Mucosa of descending colon (tissue), 3 donors: ENCODE results near the gene PKNOX2. TPM values are rescaled to one million over a fixed set of nuclear protein-coding genes. Genes with fewer than 3 reads are reported as not detected.

Source experiments
- ATAC-seq: fragments of 200-7000 bp; cut with Tn5 transposase; one replicate; pipeline ENCODE4 v1.9.1; 2020; ENCODE audit warnings: mild to moderate bottlenecking, moderate library complexity
- DNase-seq, 3 donors: peaks; one replicate each; pipeline ENCODE4 v3.0.0-alpha.2; 2020
- H3K36me3 ChIP-seq: fragments of 200-600 bp; one replicate; pipeline ENCODE4 v1.8.0; 2021; ENCODE audit warnings: low read depth, mild to moderate bottlenecking
- H3K4me1 ChIP-seq: fragments of 200-600 bp; one replicate; pipeline ENCODE4 v1.8.0; 2021; ENCODE audit warnings: low read depth, mild to moderate bottlenecking
- H3K4me3 ChIP-seq: fragments of 200-600 bp; one replicate; pipeline ENCODE4 v1.8.0; 2021; ENCODE audit warnings: mild to moderate bottlenecking
- H3K9me3 ChIP-seq: fragments of 200-600 bp; one replicate; pipeline ENCODE4 v1.8.0; 2021; ENCODE audit warnings: mild to moderate bottlenecking
- intact Hi-C, 2 donors: fragments of 100-400 bp; cut with DNase I in 1 of 2; cut with micrococcal nuclease in 1 of 2; formaldehyde crosslinking; loops; one replicate each; pipeline versions ENCODE4 v1.11.0 to v1.11.1; 2022; cut with DNase I, micrococcal nuclease
- total RNA-seq, 3 donors: library from RNA; stranded (reverse); fragmentation: NEBNext Ultra II Directional in 2 of 3; extraction: Animal tissue kit (Norgen Biotek cat#: 25700) in 2 of 3; gene quantifications; one replicate each; pipeline versions ENCODE4 v1.2.1 to v1.2.4, GENCODE V29; 2021 to 2023
- TF ChIP-seq, protein P1 (sequence below): fragments of 200-600 bp; IDR thresholded peaks from one replicate; pipeline ENCODE4 v1.8.0; 2022; ENCODE audit warnings: antibody characterized with exemption, mild to moderate bottlenecking
- donor health status: DM: no; HTN: no; CAD: no; lungs with moderate emphysema.
- donor health status: DM: no; HTN: no; CAD: no.
- donor health status: DM: no; HTN: yes; CAD: no.

PKNOX2 gene
- total RNA-seq, 3 donors from 2014 or later: 1.5 to 4.0 (median 1.9) TPM

DNA sequence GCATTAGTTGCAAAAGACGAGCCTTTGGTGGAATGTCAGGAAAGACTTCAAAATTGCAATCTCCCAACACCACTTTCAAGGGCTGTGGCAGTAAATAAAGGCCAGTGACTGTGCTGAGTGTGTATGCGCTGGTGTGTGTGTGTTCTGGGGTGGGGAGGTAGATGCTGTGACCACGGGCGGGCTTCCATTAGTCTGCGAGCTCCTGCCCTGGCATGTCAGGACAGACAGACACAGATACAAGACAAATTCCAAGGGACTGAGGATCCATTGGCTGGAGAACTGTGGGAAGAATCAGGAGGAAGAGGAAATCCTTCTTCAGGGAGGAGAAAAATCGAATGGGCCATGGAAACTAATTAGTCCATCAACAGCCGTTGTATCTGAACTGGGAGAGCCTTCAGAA lies 248.0 kb downstream of the PKNOX2 start:
- ATAC-seq (no peak), DNase-seq (no peak)
- Histone ChIP-seq H3K4me1 (no peaks in the 10 kb centered on the region), H3K9me3 (no peaks in the 10 kb centered on the region), H3K4me3 (no peak overlapping the region), H3K36me3 (no peaks in the 10 kb centered on the region)
- intact Hi-C loops: no loop called here
- TF ChIP-seq, protein P1, sequence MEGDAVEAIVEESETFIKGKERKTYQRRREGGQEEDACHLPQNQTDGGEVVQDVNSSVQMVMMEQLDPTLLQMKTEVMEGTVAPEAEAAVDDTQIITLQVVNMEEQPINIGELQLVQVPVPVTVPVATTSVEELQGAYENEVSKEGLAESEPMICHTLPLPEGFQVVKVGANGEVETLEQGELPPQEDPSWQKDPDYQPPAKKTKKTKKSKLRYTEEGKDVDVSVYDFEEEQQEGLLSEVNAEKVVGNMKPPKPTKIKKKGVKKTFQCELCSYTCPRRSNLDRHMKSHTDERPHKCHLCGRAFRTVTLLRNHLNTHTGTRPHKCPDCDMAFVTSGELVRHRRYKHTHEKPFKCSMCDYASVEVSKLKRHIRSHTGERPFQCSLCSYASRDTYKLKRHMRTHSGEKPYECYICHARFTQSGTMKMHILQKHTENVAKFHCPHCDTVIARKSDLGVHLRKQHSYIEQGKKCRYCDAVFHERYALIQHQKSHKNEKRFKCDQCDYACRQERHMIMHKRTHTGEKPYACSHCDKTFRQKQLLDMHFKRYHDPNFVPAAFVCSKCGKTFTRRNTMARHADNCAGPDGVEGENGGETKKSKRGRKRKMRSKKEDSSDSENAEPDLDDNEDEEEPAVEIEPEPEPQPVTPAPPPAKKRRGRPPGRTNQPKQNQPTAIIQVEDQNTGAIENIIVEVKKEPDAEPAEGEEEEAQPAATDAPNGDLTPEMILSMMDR: no peak

DNA sequence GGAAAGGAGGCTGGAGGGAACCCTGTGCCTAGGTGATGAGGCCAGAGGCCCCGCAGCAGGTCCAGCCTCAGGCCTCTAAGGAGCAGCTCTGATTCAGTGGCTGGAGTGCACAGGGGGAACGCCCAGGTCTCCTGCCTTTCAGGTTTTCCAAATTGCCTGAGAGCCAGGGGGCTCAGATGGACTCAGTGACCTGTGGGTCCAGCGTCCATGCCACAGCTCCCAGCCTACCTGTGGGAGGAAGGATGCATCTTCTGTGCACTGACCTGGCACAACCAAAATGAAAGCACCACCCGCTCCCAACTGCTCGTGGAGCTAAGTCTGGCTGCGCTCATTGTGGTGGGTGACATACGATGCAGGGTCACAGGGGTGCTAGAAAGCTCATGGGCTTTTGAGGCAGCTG lies 248.7 kb downstream of the PKNOX2 start:
- TF ChIP-seq, protein P1: no peak
- Histone ChIP-seq H3K4me3 (no peak overlapping the region), H3K36me3 (no peaks in the 10 kb centered on the region), H3K4me1 (no peaks in the 10 kb centered on the region), H3K9me3 (no peaks in the 10 kb centered on the region)
- no peak for DNase-seq
- intact Hi-C loops: no loop called here
- ATAC-seq: no peak

DNA sequence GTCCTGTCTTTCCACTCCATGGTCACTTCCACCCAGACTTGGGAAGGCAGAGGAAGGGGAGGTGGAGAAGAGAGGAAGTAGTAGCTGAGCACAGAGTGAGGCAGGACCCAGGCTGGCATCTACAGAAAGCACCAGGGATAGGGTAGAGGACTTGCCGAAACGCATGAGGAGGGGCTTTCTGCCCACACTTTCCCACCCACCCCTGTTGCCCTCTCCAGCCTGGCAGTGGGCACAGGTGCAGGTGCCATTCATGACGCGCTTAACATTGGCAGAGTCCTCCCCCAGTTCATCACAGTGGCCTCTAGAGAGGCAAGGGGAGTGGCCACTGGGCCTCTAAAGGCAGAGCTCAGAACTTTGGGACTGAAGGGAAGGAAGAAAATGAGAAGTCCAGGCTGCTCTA lies 249.6 kb downstream of the PKNOX2 start:
- H3K36me3 ChIP-seq: no peaks in the 10 kb centered on the region
- no peaks in the 10 kb centered on the region for H3K4me1 ChIP-seq
- TF ChIP-seq, protein P1: no peak
- no peak overlapping the region for H3K4me3 ChIP-seq
- no peaks in the 10 kb centered on the region for H3K9me3 ChIP-seq
- intact Hi-C loops: no loop called here
- DNase-seq: no peak
- ATAC-seq: no peak

DNA sequence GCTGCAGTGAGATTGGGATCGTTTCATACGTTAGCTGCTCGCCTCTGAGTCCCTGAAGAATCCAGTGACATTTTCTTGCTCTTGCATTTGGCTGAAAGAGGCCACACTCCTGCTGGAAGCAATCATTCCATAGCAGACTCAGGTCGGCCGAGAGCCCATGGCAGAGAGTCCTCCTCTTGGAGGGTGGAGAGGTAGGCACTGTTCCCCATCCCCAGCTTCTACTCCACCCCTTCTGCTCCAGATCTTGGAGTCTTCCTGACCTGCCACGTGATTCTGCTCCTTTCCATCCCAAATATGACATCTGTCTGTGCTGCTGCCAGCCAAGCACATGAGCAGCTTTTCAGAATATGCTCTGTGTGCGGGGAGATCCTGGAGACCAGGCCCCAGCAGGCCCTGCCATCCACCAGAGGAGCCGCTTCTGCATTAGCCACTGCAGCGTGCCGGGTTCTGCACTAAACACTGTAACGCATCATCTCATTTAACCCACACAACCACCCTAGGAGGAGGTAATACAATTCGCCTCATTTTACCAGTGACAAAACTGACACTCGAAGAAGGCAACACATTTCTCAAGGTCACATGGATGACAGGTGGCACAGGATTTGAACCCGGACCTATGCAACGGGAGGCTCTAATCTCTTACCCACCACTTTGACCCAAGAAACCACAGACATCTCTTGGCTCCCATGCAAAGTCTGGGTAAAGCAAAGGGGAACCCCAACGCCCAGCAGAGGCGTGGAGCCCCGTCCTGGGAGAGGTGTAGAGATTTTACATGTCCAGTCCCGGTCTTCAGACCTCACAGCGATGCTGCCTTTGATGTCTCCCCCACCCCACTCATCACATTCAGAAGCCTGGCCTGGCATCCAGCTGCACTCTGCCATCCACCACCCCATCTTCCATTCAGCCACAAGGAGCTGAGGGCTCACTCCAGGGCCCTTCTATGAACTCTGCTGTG lies 252.7 kb downstream of the PKNOX2 start:
- H3K4me3 ChIP-seq: no peak overlapping the region
- no peak for ATAC-seq

DNA sequence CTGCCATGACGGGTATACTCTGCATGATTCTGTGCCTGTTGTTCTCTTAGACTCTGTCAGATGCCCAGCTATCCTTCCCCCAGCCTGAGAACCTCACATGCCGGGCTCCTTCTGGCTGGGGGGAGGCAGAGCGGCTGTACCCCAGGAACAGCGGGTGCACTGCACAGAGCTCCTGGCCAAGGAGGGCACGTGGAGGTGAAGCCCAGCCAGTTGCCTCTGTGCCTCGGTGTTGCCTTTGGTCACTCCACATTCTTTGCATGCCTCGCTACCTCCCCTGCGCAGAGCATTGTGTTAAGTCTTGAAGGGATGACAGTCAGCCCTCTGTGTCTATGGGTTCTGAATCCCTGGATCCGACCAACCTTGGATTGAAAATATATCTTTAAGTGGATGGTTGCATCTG lies 253.8 kb downstream of the PKNOX2 start:
- no peaks in the 10 kb centered on the region for H3K36me3 ChIP-seq
- TF ChIP-seq, protein P1: no peak
- intact Hi-C loops: no loop called here
- DNase-seq (no peak), ATAC-seq (no peak)
- no peaks in the 10 kb centered on the region for H3K4me1 ChIP-seq
- H3K9me3 ChIP-seq: no peaks in the 10 kb centered on the region
- no peak overlapping the region for H3K4me3 ChIP-seq

More for the DNA sequence above, 252.7 kb downstream of the PKNOX2 start:
- intact Hi-C loops: no loop called here
- Histone ChIP-seq H3K4me1 (no peaks in the 10 kb centered on the region), H3K9me3 (no peaks in the 10 kb centered on the region), H3K36me3 (no peaks in the 10 kb centered on the region)
- TF ChIP-seq, protein P1: no peak
- no peak for DNase-seq
